Camera-type eye (tissue), 1 donor: Measurements from ENCODE around the gene PCDHA9. TPM values are rescaled to one million over a fixed set of nuclear protein-coding genes. Genes with fewer than 3 reads are reported as not detected.

ENCODE experiments used
- total RNA-seq: library from RNA; depleted of rRNA; stranded (reverse); fragments of >200 nt; gene quantifications from one replicate; pipeline ENCODE4 v1.2.3, GENCODE V29; 2014

The PCDHA9 gene
- total RNA-seq, 1 donor from 2014 or later: 4.6 TPM

Other genes with a start within 250 kb of the PCDHA9 start
- 22.0 TPM for gene CD14, start 215.2 kb upstream of the PCDHA9 start, total RNA-seq
- gene TMCO6, start 208.9 kb upstream of the PCDHA9 start, total RNA-seq: 54.8 TPM
- 31.1 TPM for gene NDUFA2, start 200.8 kb upstream of the PCDHA9 start, total RNA-seq
- 134 TPM for gene IK, start 200.6 kb upstream of the PCDHA9 start, total RNA-seq
- 16.2 TPM for gene WDR55, start 183.5 kb upstream of the PCDHA9 start, total RNA-seq
- 0.60 TPM for gene DND1, start 174.8 kb upstream of the PCDHA9 start, total RNA-seq
- 45.3 TPM for gene HARS1, start 157.0 kb upstream of the PCDHA9 start, total RNA-seq
- gene HARS2, start 156.9 kb upstream of the PCDHA9 start, total RNA-seq: 35.0 TPM
- 37.4 TPM for gene ZMAT2, start 147.9 kb upstream of the PCDHA9 start, total RNA-seq
- gene PCDHA1, start 62.2 kb upstream of the PCDHA9 start, total RNA-seq: 0.71 TPM
- gene PCDHA2, start 53.5 kb upstream of the PCDHA9 start, total RNA-seq: 2.4 TPM
- 4.6 TPM for gene PCDHA3, start 47.3 kb upstream of the PCDHA9 start, total RNA-seq
- gene PCDHA4, start 41.3 kb upstream of the PCDHA9 start, total RNA-seq: 7.1 TPM
- 2.9 TPM for gene PCDHA5, start 26.8 kb upstream of the PCDHA9 start, total RNA-seq
- gene PCDHA6, start 20.4 kb upstream of the PCDHA9 start, total RNA-seq: 5.6 TPM
- gene PCDHA7, start 14.1 kb upstream of the PCDHA9 start, total RNA-seq: 3.6 TPM
- gene PCDHA8, start 7.2 kb upstream of the PCDHA9 start, total RNA-seq: 3.6 TPM
- 4.6 TPM for gene PCDHA10, start 7.5 kb downstream of the PCDHA9 start, total RNA-seq
- gene PCDHA11, start 20.6 kb downstream of the PCDHA9 start, total RNA-seq: 8.9 TPM
- gene PCDHA12, start 26.9 kb downstream of the PCDHA9 start, total RNA-seq: 5.1 TPM
- 9.7 TPM for gene PCDHA13, start 33.7 kb downstream of the PCDHA9 start, total RNA-seq
- 7.6 TPM for gene PCDHAC1, start 77.9 kb downstream of the PCDHA9 start, total RNA-seq
- 39.0 TPM for gene PCDHAC2, start 118.1 kb downstream of the PCDHA9 start, total RNA-seq
- 0.05 TPM for gene PCDHB1, start 203.0 kb downstream of the PCDHA9 start, total RNA-seq
- 8.3 TPM for gene PCDHB2, start 246.2 kb downstream of the PCDHA9 start, total RNA-seq